NCI-H774 (cell line): ENCODE measurements around the gene DLEU7.

Experiments
- DNase-seq: peaks from one replicate; lab custom pipeline; 2025; lab: John Stamatoyannopoulos, UW

DLEU7 gene

DNA sequence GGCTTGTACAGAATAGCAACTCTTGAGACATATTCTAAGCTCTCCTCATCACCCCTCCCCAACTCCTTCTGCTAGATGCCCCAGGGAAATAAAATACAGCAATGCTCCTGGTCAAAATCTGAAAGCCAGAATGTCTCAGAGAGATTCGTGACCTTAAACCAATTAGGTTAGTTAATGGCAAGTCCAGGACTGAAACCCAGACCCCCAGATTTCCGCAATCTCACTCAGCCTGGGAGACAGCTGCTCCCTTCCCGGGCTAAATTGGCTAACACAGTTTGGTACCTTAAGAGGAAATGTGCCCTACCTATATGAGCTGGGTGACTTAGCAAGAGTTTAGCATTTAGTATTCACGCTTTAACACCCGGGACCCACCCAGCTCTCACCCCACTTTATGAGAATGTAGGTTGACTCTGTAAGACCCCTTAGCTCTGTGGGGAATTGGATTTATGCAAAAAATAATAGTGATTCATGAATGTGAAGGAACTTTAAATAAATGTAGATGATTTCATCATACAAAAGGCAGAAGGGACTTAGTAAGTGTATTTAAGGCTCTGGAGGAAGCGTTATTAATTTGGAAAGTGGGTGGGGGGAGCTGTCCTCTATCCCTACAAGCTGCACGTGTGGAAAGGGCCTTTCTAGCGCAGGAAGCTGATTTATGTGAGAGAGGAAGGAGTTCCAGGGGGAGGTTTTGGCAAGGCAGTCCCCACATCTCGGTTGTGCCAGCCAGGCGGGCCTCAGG lies 1.1 kb downstream of the DLEU7 start:
- DNase-seq, result no peak

DNA sequence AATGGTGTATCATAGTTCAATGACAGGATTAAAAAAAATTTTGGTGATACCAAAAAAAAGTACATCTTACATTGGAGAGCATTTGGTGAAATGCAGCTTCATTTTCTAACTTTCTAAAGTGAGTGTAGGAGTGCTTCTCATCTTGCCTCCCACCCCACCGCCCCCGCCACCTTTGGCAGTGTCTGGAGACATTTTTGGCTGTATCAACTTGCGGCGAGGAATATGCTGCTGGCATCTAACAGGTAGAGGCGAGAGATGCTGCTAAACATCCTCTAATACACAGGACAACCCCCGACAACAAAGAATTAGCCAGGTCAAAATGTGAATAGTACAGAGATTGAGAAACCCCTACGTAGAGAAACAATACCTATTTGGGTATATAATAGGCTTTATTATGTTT lies 1.7 kb downstream of the DLEU7 start:
- DNase-seq, result no peak

DNA sequence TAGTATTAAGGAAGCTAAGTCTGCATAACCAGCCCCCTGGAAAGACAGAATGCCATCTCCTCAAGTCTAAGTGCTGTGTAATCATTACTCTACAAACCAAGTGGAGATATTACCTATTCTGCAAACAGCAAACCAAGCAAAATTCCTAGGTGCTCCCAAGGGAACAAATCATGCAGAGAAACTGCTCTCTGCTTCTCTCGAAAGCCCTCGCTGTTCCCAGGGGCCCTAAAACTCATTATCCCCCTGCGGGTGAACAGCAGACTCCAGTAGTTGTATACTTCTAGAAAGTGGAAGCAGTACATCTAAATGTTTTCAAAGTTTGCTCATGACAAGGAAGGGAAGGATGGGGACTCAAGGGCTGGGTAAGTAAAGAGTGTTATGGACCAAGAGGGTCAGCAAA lies 3.2 kb downstream of the DLEU7 start:
- DNase-seq, result no peak

DNA sequence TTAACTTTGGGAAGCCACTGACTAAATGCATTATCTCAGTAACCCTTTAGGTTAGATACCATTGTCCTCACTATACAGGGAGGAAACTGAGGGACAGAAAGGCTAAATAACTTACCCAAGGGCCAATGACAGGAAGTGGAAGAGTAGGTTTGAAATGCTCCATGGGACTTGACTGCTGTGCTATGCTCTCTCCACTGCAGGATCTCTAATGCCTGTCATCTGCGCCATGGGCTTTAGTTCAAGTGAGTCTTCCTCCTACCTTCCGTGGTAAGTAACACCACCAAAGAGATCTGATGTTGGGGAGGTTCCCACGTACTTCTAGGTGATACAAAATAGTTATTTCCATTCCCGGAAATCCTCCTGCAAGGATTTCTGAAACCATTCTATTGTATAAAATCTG lies 3.7 kb downstream of the DLEU7 start:
- no peak for DNase-seq

DNA sequence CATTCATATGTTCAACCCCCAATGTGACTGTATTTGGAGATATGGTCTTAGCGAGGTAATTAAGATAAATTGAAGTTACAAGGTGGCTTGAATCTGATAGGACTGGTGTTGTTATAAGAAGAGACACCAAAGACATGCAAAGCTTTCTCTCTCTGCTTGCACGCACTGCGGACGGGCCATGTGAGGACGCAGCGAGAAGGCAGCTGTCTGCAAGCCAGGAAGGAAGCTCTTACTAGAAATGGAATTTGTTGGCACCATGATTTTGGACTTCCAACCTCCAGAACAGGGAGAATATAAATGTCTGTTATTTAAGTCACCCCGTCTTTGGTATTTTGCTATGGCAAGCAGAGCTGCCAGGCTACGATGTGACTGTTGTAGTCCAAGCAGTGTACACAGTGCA lies 4.8 kb downstream of the DLEU7 start:
- DNase-seq, result no peak

DNA sequence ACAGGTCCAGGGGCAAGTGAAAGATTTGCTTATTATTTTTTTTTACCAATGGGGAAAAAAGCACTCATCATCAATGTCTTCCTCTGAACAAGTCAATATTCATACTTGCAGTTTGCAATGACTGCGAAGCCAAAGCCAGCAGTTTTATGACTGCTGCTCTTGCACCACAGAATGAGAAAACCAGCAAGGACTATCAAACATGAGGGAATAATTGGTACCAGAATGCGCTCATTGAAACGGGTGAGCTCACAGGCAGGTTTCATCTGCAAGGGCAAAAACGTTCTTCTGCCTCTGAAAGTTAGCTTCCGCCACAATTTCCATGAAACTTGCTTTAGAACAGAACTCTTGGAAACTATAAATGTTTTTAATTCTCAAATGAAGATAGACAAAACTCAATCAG lies 5.5 kb downstream of the DLEU7 start:
- no peak for DNase-seq

DNA sequence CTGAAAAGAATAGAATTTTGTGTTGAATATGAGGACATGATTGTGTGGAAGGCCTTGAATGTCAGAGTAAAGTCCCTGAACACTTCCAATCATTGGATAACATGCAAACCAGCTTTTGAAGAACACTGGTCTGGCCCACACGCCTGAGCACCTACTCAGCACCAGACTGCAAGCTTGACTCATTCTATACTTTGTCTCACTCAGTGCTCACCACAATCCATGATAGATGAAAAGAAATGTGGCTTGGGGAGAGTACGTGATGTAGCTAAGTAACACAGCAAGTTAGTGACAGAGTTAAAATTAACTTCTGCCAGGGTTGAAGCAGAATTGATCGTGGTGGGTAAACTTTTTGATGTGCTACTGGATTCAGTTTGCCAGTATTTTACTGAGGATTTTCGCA lies 12.0 kb downstream of the DLEU7 start:
- no peak for DNase-seq

DNA sequence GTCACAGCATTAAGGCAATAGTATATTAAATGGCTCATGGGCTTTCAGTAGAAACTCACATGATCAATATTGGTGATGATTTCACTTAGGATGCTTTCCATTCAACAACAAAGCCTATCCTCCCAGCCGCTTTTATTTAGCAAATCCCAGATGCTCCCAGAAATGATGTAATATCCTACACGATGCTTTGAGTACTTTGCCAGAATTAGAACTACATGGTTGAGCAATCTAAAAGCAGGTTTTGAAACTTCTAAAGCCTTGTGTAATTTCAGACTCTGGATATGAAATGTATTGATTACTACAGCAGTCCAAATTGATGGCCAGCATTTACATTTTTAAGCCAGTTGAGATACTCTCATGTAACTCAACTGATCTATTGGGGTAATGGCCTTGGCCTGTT lies 13.6 kb downstream of the DLEU7 start:
- DNase-seq, result no peak

DNA sequence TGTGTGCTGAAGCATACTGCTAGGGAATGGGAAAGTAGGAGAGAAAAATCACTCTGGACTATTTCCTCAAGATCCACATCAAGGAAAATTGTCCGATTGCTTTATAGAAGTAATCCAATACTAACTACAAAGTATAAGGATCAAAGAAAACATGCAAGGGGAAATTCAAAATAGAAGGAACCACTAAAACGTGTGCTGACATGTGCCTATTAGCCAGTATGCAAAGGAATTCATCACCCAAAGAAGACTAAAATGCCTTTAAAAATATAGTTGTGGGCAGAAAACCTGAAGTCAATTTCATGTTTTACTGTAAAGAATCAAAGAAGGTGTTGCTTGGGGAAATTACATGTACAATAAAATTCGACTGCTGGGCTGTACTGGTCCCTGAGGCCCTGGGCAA lies 14.3 kb downstream of the DLEU7 start:
- no peak for DNase-seq

DNA sequence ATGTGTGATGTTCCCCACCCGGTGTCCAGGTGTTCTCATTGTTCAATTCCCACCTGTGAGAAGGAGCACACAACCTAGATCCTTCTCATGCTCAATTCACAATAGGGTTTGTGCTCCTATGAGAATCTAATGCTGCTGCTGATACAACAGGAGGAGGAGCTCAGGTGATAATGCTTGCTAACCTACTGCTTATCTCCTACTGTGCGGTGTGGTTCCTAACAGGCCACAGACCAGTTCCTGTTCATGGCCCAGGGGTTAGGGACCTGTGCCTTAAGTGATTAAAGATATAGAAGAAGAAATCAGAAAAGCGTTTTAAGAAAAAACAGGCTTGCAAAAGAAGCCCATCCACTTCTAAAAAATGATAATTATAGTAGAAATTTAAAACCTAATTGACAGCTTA lies 17.5 kb downstream of the DLEU7 start:
- DNase-seq, result no peak

DNA sequence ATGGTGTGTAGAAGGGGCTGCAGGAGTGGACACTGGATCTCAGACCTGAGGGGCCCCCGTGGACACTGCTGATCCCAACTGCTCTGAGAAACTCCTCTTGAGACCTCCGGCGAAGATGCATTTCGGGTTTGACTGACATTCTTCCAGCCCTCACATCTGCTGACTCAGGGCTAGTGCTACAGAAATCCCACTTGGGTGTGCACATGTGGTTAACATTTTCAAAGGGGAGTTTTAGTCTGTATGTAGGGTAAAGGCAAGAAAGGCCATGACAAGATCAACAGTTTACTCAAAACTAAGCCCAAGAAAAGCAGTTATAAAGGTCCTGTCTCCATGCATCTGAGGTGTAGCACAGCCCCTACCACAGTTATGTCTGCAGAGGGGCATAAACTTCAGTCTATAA lies 31.2 kb downstream of the DLEU7 start:
- DNase-seq, result no peak

DNA sequence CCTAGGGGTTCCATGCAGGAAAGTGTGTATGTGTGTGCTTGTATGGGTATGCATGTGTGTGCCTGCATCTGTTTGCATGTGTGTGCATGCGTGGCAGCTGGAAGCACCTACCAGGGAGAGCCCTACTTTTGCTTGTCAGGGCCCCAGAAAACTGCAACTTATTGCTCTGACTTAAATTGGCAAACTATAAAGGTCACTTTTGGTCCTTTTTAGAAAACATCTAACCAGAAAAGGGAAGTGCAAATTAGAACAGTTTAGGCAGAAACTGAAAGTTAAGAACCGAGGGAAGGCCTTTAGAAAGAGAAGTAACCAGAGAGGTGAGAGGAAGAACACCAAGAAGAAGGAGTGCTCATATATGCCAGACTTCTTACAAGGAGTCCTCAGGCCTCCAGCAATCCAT lies 32.5 kb downstream of the DLEU7 start:
- DNase-seq, result no peak

DNA sequence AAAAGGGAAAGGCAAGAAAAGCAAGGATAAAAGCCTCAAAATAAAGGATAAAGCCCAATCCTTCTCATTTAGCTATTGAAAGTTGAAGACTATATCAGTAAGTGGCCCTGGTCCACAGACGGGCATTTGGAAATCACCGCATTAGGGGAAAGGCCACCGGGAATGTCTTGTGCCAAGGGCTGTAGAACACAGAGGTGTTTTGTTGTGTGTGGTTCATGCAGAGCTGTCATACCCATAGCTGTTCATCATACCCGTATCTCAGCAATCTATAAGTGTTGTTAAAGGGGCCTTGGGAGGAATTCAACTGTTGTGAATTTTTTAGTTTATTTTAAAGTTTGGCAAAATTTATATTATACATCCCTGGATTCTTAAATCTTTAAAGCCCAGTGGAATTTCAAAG lies 33.0 kb downstream of the DLEU7 start:
- no peak for DNase-seq

DNA sequence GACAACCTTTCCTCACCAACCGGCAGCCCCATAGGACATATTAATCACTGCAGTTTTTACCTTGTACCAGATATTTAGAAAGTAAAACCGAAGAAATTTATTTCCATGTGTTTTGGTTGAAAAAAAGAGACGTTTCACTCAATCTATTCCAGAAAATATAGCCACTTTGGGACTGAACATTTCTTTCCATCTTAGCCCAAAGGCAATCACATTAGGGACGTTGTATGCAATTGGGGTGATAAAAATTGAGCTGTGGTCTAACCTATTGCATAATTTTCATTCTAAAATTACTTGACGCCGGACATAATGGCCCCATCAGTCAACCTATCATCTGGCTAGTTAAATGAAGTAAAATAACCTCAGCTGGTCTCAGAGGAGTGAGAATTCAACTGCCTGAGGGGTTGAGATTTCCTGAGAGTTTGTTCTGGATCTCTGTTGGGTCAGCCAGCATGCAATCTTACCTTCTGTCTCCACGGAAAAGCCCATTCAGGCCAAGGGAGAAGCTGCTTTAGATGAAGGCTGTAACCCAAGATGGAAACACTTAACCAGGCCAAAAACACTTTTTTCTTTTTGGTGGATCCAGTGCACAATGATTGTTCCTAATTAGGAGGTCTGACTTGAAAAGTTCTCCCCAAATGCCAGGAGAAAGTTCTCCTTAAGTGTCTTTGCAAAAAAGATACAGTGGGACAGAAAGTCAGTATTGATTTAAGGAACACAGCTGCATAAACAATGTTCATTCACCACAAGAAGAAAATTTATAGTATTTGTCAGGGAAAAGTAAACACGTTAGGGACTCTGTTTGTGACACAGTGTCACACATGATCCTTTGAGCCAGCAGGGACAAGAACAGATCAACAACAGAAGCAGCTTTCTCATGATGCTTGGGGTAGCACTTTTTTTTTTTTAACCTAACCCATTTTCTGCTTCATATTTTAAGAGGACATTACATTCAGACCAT lies 34.1 kb downstream of the DLEU7 start:
- peak; percentile 10 for DNase-seq

DNA sequence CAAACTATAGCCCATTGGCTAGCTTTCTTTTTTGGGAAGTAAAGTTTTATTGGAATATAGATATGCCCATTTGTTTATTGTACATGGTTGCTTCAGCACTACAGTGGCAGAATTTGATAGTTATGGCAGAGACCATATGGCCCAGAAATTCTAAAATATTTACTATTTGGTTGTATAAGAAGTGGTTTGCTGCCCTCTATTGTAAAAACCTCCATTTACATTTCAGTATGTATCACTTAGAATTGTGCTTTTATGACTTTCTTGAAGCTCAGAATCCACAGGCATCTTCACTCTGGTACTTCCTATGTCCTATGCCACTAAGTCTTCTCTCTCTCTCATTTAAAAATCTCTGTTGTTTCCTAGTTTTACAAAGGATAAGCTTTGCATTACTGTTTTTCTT lies 37.7 kb downstream of the DLEU7 start:
- DNase-seq, result no peak

DNA sequence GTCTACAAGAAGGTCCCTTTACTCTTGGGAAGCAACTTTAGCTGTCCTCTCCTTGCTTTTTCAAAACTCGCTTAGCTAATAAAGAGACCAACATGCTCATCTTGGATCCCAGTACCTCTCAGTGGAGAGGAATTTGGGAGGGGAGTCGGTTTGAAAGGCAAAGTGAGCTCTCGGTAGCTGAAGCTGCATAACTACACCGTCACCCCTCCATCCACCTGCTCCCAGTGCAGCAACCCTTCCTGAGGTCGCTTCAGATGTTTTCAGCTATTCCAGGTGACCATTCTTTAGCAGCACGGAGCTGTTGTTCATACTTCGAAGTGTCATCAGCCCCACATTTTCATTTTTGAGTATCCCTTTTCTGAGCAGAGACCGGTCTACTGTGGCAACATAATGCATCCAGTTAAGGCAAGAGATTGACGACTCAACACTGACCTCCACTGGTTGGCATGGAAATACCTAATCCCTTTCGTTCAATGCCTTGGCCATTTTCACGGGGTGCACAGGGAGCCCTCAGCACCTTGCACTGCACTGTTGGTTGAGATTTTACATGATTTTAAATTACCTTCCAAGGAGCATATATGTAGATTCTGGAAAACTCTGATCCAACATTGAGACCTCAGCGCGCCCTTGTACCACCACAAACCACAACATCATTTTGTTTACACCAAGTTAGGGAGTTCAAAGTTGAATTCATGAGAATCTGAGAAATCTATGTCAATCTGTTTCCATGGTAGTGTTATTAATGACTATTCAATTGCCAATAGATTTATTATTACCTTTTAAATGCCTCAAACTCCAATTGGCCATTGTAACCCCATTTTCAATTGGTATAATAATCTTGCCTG lies 42.2 kb downstream of the DLEU7 start:
- DNase-seq, result peak; percentile 38

DNA sequence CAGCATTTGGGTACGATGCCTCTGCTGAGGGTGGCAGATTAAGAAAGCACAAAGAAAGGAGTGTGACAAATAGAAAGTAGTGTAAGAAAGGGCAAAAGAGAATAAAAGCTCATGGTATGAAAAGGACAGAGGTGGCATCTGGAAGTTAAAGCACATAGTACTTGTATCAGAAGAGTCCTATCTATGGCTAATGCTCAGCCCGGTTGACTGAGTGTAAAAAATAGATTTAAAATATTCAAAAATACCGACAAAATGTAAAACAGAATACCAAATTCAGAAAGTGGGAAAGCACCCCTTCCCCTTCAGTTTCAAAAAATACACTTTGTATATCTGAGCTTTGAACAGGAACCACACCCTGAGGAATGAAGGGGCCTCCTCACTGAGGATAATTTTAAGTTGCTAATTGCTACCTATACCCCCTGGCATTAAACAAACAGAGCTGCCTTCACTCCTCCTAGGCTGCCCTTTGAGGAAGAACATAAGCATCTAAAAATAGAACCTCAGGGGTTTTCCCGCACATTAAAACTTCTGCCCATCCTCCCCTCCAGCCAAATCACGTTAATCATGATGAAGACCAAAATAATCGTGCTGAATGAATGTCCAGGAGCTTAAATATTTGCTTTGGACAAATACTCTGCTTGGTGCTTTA lies 43.3 kb downstream of the DLEU7 start:
- no peak for DNase-seq

DNA sequence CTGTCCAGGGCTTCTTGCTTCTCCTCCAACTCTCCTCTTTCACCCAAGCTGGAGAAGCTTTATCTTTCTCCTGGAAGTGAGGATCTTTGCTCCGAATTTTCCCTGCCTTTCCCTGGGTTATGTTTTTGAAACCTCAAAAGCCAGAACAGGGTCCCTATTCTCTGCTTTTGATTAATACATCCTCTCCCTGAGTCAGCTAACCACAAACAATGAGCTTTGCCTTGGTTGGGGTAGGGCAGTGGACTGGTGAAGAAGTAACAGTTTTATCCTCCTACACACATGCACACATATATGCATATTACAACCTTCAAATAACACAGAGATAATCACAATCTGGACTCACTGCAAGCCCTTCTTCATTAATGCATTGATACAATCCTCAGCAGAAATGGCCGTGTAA lies 44.6 kb downstream of the DLEU7 start:
- no peak for DNase-seq

DNA sequence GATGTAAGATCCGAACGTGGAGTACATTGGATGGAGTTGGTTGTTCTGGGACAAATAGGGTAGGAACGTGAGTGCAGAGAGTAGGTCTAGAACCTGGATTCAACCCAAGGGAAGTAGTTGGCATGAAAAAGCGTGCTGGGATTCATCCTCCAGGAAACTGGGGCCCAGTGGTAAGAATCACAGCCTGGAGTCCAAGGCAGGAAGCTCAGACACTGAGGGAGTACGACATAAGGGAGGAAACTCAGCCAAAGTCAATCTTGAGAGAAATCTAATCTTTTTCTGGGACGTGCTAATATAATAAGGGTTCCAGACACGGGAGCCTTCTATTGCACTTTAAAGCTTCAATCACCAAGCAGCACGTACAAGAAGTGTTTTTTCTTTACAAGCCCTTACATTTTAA lies 46.4 kb downstream of the DLEU7 start:
- no peak for DNase-seq

DNA sequence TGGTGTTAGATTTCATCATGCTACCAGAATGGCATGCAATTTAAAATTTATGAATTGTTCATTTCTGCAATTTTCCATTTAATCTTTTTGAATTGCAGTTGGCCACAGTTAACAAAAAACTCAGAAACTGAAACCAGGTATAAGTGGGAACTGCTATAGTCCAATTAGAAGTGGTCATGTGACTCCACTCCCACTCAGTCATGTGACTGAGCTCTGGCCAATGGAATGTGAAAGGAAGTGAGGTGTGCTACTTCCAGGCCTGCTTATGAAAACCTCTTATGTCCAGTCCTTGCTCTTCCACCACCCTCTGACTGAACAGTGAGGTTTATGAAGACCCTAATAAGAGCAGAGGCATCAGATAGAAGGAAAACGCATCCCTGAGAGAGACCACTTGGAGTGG lies 47.0 kb downstream of the DLEU7 start:
- no peak for DNase-seq

DNA sequence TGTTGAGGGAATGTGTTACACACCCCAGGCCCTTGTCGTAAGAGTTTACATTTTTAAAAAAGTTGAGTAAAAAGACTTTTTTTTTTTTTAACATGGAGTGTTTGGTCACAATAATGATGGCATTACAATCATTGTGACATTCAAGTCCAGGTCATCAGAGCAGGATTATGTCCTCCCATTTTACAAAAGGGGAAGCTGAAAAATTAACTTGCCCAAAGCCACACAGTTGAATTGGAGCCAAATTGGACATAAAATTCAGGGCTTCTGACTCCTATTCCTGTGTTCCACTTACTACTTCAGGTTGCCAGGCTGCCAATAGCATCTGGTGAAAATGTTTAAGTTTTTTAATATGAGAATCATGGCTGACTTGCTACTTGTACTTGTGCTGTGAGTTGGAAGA lies 49.3 kb downstream of the DLEU7 start:
- no peak for DNase-seq

DNA sequence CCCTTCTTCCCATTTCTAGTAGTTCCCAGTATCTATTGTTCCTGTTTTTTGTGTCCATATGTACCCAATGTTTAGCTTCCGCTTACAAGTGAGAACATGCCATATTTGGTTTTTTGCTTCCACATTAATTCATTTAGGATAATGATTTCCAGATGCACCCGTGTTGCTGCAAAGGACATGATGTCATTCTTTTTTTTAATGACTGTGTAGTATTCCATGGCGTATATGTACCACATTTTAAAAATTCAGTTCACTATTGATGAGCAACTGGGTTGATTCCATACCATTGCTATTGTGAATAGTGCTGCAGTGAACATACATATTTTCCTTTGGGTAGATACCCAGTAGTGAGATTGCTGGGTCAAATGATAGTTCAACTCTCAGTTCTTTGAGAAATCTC lies 50.5 kb downstream of the DLEU7 start:
- no peak for DNase-seq
